H1 (cell line): Measurements from ENCODE around the gene TEX29. TPM values are rescaled to one million over a fixed set of nuclear protein-coding genes. Genes with fewer than 3 reads are reported as not detected.

Source experiments
- CTCF ChIA-PET: fragments of 300-600 bp; sonication (Branson Sonifier 250); formaldehyde crosslinking; loops from one replicate; lab custom pipeline; 2021; ENCODE audit not compliant: partially characterized antibody; lab: Charles Lee
- POLR2A ChIA-PET: fragments of 300-600 bp; sonication (Branson Sonifier 250); formaldehyde crosslinking; loops from one replicate; lab custom pipeline; 2021; ENCODE audit warnings: inconsistent platforms; ENCODE audit not compliant: partially characterized antibody; lab: Charles Lee
- DNase-seq, 2 experiments: peaks; one replicate each; pipeline versions ENCODE4 v3.0.0 to v3.0.0-alpha.2; 2010 to 2022; ENCODE audit warnings: low spot score in 2 of 2, low read depth in 1 of 2, mixed read lengths in 1 of 2
- FAIRE-seq: peaks from 2 replicates; lab custom pipeline; 2011; peaks lifted over from hg19 to GRCh38; lab: Jason Lieb, UNC
- H2AFZ ChIP-seq: 2 replicates; pipeline ENCODE4 v1.8.1; 2012; ENCODE audit warnings: low read length, inconsistent platforms
- H2AK5ac ChIP-seq: 2 replicates; pipeline ENCODE4 v1.6.1; 2013; ENCODE audit warnings: low read depth, low read length
- H2BK120ac ChIP-seq: replicated peaks from 2 replicates; pipeline ENCODE3; 2013; ENCODE audit warnings: low read depth, low read length, inconsistent platforms
- H2BK12ac ChIP-seq: 2 replicates; pipeline ENCODE4 v1.6.1; 2013; ENCODE audit warnings: low read depth, low read length
- H2BK15ac ChIP-seq: 2 replicates; pipeline ENCODE4 v1.6.1; 2013; ENCODE audit warnings: low read length
- H2BK20ac ChIP-seq: 2 replicates; pipeline ENCODE4 v1.6.1; 2013; ENCODE audit warnings: low read length
- H2BK5ac ChIP-seq: 2 replicates; pipeline ENCODE4 v1.6.1; 2013; ENCODE audit warnings: low read depth, low read length
- H3K14ac ChIP-seq: 2 replicates; pipeline ENCODE4 v1.6.1; 2013; ENCODE audit warnings: inconsistent platforms; ENCODE audit not compliant: insufficient read length
- H3K18ac ChIP-seq: 2 replicates; pipeline ENCODE4 v1.6.1; 2013; ENCODE audit warnings: low read length; ENCODE audit errors: extremely low read depth
- H3K23ac ChIP-seq: 2 replicates; pipeline ENCODE4 v1.6.1; 2013; ENCODE audit warnings: inconsistent platforms; ENCODE audit not compliant: insufficient read length
- H3K23me2 ChIP-seq: 2 replicates; pipeline ENCODE4 v1.6.1; 2013; ENCODE audit warnings: low read depth, low read length
- H3K27ac ChIP-seq: 2 replicates; pipeline ENCODE4 v1.6.1; 2011; ENCODE audit warnings: low read depth, low read length, inconsistent platforms
- H3K27me3 ChIP-seq, 4 experiments: replicated peaks in 1 of 4; 1 replicate in 1 of 4; 2 replicates in 3 of 4; pipeline versions ENCODE4 v1.6.1 to v1.8.1; 2011 to 2013; ENCODE audit warnings: low read length in 3 of 4, mild to moderate bottlenecking in 3 of 4, inconsistent platforms in 2 of 4, mixed read lengths in 2 of 4, moderate library complexity in 1 of 4; ENCODE audit not compliant: control insufficient read depth in 3 of 4, insufficient read depth in 3 of 4; ENCODE audit errors: extremely low read depth in 1 of 4
- H3K36me3 ChIP-seq, 4 experiments: 2 replicates each; pipeline versions ENCODE4 v1.6.1 to v1.8.1; 2011 to 2013; ENCODE audit warnings: mild to moderate bottlenecking in 4 of 4, low read length in 3 of 4, moderate library complexity in 2 of 4, control low read depth in 1 of 4, inconsistent platforms in 1 of 4; ENCODE audit not compliant: insufficient read depth in 4 of 4, control insufficient read depth in 2 of 4
- H3K4ac ChIP-seq: replicated peaks from 2 replicates; pipeline ENCODE3; 2013; ENCODE audit warnings: low read length, low read depth, mixed read lengths, inconsistent platforms; ENCODE audit not compliant: insufficient read length
- H3K4me1 ChIP-seq, 4 experiments: replicated peaks in 1 of 4; 1 replicate in 1 of 4; 2 replicates in 3 of 4; pipeline versions ENCODE4 v1.6.1 to v1.8.1; 2011 to 2013; ENCODE audit warnings: low read length in 3 of 4, inconsistent platforms in 2 of 4, mixed read lengths in 1 of 4; ENCODE audit not compliant: insufficient read depth in 4 of 4, control insufficient read depth in 3 of 4
- H3K4me2 ChIP-seq, 2 experiments: 2 replicates each; pipeline versions ENCODE4 v1.6.1 to v1.8.1; 2011 to 2013; ENCODE audit warnings: low read depth in 2 of 2, low read length in 2 of 2, control low read depth in 1 of 2, inconsistent platforms in 1 of 2, mild to moderate bottlenecking in 1 of 2; ENCODE audit not compliant: insufficient read depth in 1 of 2
- H3K4me3 ChIP-seq, 4 experiments: fragments of 200-600, 300-600 bp in 1 of 4; sonication (generic), shearing (Covaris generic), sonication (Bioruptor Twin) in 1 of 4; 2 replicates each; pipeline versions ENCODE4 v1.5.1 to v1.8.1; 2011 to 2016; ENCODE audit warnings: low read length in 4 of 4, low read depth in 3 of 4, control low read depth in 2 of 4, inconsistent platforms in 2 of 4, mild to moderate bottlenecking in 2 of 4, mixed read lengths in 1 of 4, moderate library complexity in 1 of 4; ENCODE audit not compliant: insufficient read depth in 2 of 4; ENCODE audit errors: extremely low read depth in 1 of 4
- H3K56ac ChIP-seq: replicated peaks from 2 replicates; pipeline ENCODE3; 2013; ENCODE audit warnings: low read depth, mild to moderate bottlenecking, mixed read lengths, low read length, inconsistent platforms; ENCODE audit not compliant: insufficient read length
- H3K79me1 ChIP-seq: 2 replicates; pipeline ENCODE4 v1.6.1; 2013; ENCODE audit warnings: low read depth, low read length, control low read depth
- H3K79me2 ChIP-seq, 2 experiments: 2 replicates each; pipeline versions ENCODE4 v1.6.1 to v1.8.1; 2012 to 2013; ENCODE audit warnings: low read length in 2 of 2, mild to moderate bottlenecking in 2 of 2, inconsistent platforms in 1 of 2; ENCODE audit not compliant: insufficient read depth in 2 of 2, control insufficient read depth in 1 of 2
- H3K9ac ChIP-seq, 4 experiments: replicated peaks in 1 of 4; 1 replicate in 1 of 4; 2 replicates in 3 of 4; pipeline versions ENCODE4 v1.6.1 to v1.8.1; 2011 to 2013; ENCODE audit warnings: low read depth in 3 of 4, low read length in 3 of 4, control low read depth in 2 of 4, mild to moderate bottlenecking in 2 of 4, moderate library complexity in 2 of 4, inconsistent platforms in 1 of 4; ENCODE audit errors: extremely low read depth in 1 of 4
- H3K9me3 ChIP-seq, 2 experiments: 2 replicates each; pipeline versions ENCODE4 v1.6.1 to v1.8.1; 2012 to 2013; ENCODE audit warnings: mild to moderate bottlenecking in 2 of 2, moderate library complexity in 2 of 2, control low read depth in 1 of 2, inconsistent platforms in 1 of 2, low read depth in 1 of 2, low read length in 1 of 2, mixed read lengths in 1 of 2; ENCODE audit not compliant: insufficient read depth in 2 of 2
- H4K20me1 ChIP-seq, 2 experiments: replicated peaks in 1 of 2; 2 replicates each; pipeline versions ENCODE3 to v1.8.1; 2011 to 2013; ENCODE audit warnings: inconsistent platforms in 2 of 2, low read length in 2 of 2, mild to moderate bottlenecking in 1 of 2; ENCODE audit not compliant: insufficient read depth in 2 of 2, control insufficient read depth in 1 of 2
- H4K5ac ChIP-seq: 2 replicates; pipeline ENCODE4 v1.6.1; 2013; ENCODE audit warnings: low read length, low read depth, mixed read lengths, inconsistent platforms; ENCODE audit not compliant: insufficient read length
- H4K8ac ChIP-seq: 2 replicates; pipeline ENCODE4 v1.8.0; 2013; ENCODE audit warnings: mild to moderate bottlenecking, moderate library complexity, low read length, inconsistent platforms; ENCODE audit not compliant: insufficient read depth; ENCODE audit errors: extremely low read depth
- H4K91ac ChIP-seq: replicated peaks from 2 replicates; pipeline ENCODE3; 2013; ENCODE audit warnings: low read length, mixed read lengths, inconsistent platforms; ENCODE audit not compliant: insufficient read length
- CHD2 ChIP-seq: IDR thresholded peaks from 2 replicates; pipeline ENCODE4 v1.6.1; 2012; ENCODE audit warnings: low read length, improper control_type of control experiment
- HDAC6 ChIP-seq: IDR thresholded peaks from one replicate; pipeline ENCODE4 v1.7.1; 2012; ENCODE audit warnings: low read depth, mild to moderate bottlenecking, inconsistent platforms, low read length, moderate library complexity
- JUN ChIP-seq: IDR thresholded peaks from 2 replicates; pipeline ENCODE4 v1.6.1; 2011; ENCODE audit warnings: low read depth, mild to moderate bottlenecking, improper control_type of control experiment, low read length
- PHF8 ChIP-seq: fragments of 200-600 bp; sonication (generic); conservative IDR thresholded peaks from 2 replicates; pipeline ENCODE4 v1.7.1; 2012; ENCODE audit warnings: low read depth, mild to moderate bottlenecking, inconsistent platforms, low read length, moderate library complexity
- POLR2AphosphoS5 ChIP-seq: IDR thresholded peaks from 2 replicates; pipeline ENCODE4 v1.6.1; 2011; ENCODE audit warnings: low read depth, low read length
- RFX5 ChIP-seq: IDR thresholded peaks from 2 replicates; pipeline ENCODE4 v1.6.1; 2011; ENCODE audit warnings: low read depth, low read length, improper control_type of control experiment, borderline replicate concordance
- RXRA ChIP-seq: IDR thresholded peaks from 2 replicates; pipeline ENCODE4 v1.6.1; 2011; ENCODE audit warnings: low read depth, mild to moderate bottlenecking, low read length, moderate library complexity; ENCODE audit not compliant: insufficient read depth
- TCF12 ChIP-seq: IDR thresholded peaks from 2 replicates; pipeline ENCODE4 v1.6.1; 2011; ENCODE audit warnings: low read depth, mild to moderate bottlenecking, low read length
- WGBS, 2 experiments: shearing (Covaris generic) in 1 of 2; methylation state at CpG; one replicate each; pipeline versions ENCODE4 v1.1.6 to v1.1.7; 2013 to 2015; ENCODE audit warnings: low lambda C conversion rate in 2 of 2, mixed read lengths in 2 of 2, inconsistent platforms in 1 of 2, low coverage in 1 of 2, missing lambda C conversion rate in 1 of 2; ENCODE audit not compliant: insufficient replicate concordance in 2 of 2, insufficient coverage in 1 of 2, insufficient read length in 1 of 2; ENCODE audit errors: extremely low coverage in 1 of 2, missing lambda C conversion rate in 1 of 2; 5-methylcytosine and 5-hydroxymethylcytosine counted together
- polyA plus RNA-seq, 7 experiments: library from polyadenylated mRNA; depleted of rRNA in 3 of 7; stranded (reverse) in 5 of 7; unstranded in 2 of 7; fragments of >200 nt in 5 of 7; fragments of 200-250 nt in 2 of 7; gene quantifications; 1 replicate in 5 of 7; 2 replicates in 1 of 7; 4 replicates in 1 of 7; pipeline versions ENCODE4 v1.2.1 to v1.2.3, GENCODE V29; 2011 to 2013; ENCODE audit warnings: missing spikeins in 2 of 7, mixed read lengths in 2 of 7
- total RNA-seq: library from RNA; stranded (reverse); fragmentation: NEBNext Ultra II Directional; extraction: Animal tissue kit (Norgen Biotek cat#: 25700); gene quantifications from 2 replicates; pipeline ENCODE4 v1.2.1, GENCODE V29; 2021
- TF ChIP-seq, protein P1 (sequence below): IDR thresholded peaks from 2 replicates; pipeline ENCODE4 v1.6.1; 2011; ENCODE audit warnings: low read length, improper control_type of control experiment
- TF ChIP-seq, protein P2 (sequence below), 3 experiments: IDR thresholded peaks; 1 replicate in 2 of 3; 2 replicates in 1 of 3; pipeline versions ENCODE4 v1.5.1 to v1.6.1; 2011; ENCODE audit warnings: low read length in 3 of 3, mild to moderate bottlenecking in 3 of 3, inconsistent platforms in 2 of 3, low read depth in 1 of 3, moderate library complexity in 1 of 3; ENCODE audit not compliant: insufficient read depth in 1 of 3; ENCODE audit errors: control extremely low read depth in 1 of 3

Gene TEX29
- total and polyA plus RNA-seq, 2 of the 8 experiments (the other 6 are each of a cell fraction or from before 2014, with no cell fraction given): 0.08 TPM; not detected in 1

DNA sequence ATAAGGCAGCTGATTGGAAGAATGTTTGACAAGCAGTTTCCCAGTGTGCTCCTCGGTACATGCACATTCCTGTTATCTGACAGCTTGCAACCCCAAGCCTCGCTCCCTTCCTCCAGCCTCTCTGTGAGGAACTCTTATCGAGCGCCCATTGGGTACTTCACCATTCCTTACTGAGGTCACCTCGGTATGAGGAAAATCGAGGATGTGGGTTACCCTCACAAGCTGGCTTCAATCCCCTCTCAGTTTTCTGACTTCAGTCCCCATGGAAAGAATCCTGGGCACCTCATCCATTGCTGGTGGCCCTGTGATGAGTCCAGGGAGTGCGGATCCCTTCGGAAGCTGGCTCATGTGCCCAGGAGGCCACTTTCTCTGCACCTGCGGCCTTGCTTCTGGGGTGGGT lies 17.3 kb downstream of the TEX29 start:
- H3K27me3 ChIP-seq: no peaks in the 10 kb centered on the region
- no peak overlapping the region for H2BK120ac ChIP-seq
- no peaks in the 10 kb centered on the region; a peak in 2 of 4 replicates for H3K9me3 ChIP-seq
- H2BK5ac ChIP-seq: no peak overlapping the region
- FAIRE-seq (no peak), DNase-seq (no peak)
- no peaks in the 10 kb centered on the region for H3K36me3 ChIP-seq
- no peak overlapping the region for H2AFZ ChIP-seq
- no peak overlapping the region for H3K27ac ChIP-seq
- H2AK5ac ChIP-seq: no peak overlapping the region
- no peak overlapping the region for H4K8ac ChIP-seq
- no peaks in the 10 kb centered on the region for H3K79me2 ChIP-seq
- H3K4me3 ChIP-seq: no peak overlapping the region
- H3K23ac ChIP-seq: no peak overlapping the region
- WGBS, 2 experiments: 91% methylated on average over 9 of the region's 9 CpGs; no CpG with 5 or more reads in 1 of the 2 experiments
- H3K4me2 ChIP-seq: no peak overlapping the region
- no peak overlapping the region for H3K56ac ChIP-seq
- POLR2A ChIA-PET: no interaction called here
- no peak overlapping the region for H4K91ac ChIP-seq
- CTCF ChIA-PET: interaction anchor here (0.7 to 1.4 kb wide), 3 partner anchors 73 to 735 kb away, joined by 3 read pairs; no protein-coding TSS in a partner anchor
- H3K4ac ChIP-seq: no peak overlapping the region
- H3K79me1 ChIP-seq: no peaks in the 10 kb centered on the region
- no peaks in the 10 kb centered on the region for H3K23me2 ChIP-seq
- no peak overlapping the region for H3K18ac ChIP-seq
- no peak overlapping the region for H2BK20ac ChIP-seq
- no peak for TF ChIP-seq CHD2
- TF ChIP-seq, protein P1, sequence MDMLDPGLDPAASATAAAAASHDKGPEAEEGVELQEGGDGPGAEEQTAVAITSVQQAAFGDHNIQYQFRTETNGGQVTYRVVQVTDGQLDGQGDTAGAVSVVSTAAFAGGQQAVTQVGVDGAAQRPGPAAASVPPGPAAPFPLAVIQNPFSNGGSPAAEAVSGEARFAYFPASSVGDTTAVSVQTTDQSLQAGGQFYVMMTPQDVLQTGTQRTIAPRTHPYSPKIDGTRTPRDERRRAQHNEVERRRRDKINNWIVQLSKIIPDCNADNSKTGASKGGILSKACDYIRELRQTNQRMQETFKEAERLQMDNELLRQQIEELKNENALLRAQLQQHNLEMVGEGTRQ: no peak
- no peak for TF ChIP-seq POLR2AphosphoS5
- no peak for TF ChIP-seq PHF8
- TF ChIP-seq TCF12: no peak
- TF ChIP-seq, protein P2, sequence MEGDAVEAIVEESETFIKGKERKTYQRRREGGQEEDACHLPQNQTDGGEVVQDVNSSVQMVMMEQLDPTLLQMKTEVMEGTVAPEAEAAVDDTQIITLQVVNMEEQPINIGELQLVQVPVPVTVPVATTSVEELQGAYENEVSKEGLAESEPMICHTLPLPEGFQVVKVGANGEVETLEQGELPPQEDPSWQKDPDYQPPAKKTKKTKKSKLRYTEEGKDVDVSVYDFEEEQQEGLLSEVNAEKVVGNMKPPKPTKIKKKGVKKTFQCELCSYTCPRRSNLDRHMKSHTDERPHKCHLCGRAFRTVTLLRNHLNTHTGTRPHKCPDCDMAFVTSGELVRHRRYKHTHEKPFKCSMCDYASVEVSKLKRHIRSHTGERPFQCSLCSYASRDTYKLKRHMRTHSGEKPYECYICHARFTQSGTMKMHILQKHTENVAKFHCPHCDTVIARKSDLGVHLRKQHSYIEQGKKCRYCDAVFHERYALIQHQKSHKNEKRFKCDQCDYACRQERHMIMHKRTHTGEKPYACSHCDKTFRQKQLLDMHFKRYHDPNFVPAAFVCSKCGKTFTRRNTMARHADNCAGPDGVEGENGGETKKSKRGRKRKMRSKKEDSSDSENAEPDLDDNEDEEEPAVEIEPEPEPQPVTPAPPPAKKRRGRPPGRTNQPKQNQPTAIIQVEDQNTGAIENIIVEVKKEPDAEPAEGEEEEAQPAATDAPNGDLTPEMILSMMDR (IDR thresholded peaks at IDR 0.05; ENCODE audit: control extremely low read depth in 1 of 3, insufficient read depth in 1 of 3, low read depth in 1 of 3, low read length in 3 of 3): no peak
- no peak for TF ChIP-seq JUN
- no peak for TF ChIP-seq RXRA
- no peak for TF ChIP-seq RFX5
- TF ChIP-seq HDAC6: no peak
- TF ChIP-seq, all 59 proteins: peak for 0
- Histone ChIP-seq H4K20me1 (peaks cover 0 to 2% of the 10 kb centered on the region in 2 experiments), H2BK15ac (no peak overlapping the region), H3K14ac (no peak overlapping the region), H2BK12ac (no peak overlapping the region), H3K4me1 (no peaks in the 10 kb centered on the region), H3K9ac (peak overlapping the region in 1 of 4 experiments; percentile 0; a peak in 1 of 7 replicates), H4K5ac (no peak overlapping the region)
